GM10847 (cell line): ENCODE results near the gene KRTAP5-6.

Experiments
- POLR2A ChIP-seq: IDR thresholded peaks from 2 replicates; pipeline ENCODE4 v1.6.1; 2011; ENCODE audit not compliant: insufficient read length; ENCODE audit errors: extremely low read depth

Gene KRTAP5-6

DNA sequence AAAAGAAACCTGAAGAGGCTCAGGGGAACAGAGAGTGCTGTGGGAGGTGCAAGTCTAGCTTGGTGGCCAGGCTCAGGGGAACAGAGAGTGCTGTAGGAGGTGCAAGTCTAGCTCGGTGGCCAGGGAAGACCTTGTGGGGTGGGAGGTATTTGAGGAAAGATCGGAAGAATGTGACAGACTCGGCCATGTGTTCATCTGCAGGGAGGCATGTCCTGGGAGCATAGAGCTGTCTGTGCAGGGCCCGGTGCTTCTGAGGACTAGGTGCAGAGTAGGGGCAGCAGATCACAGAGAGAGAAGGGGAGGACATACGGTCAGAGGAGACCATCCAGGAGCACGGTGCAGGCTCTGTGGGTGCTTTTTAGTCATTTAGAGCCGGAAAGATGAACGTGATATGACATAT, 42.6 kb downstream of the KRTAP5-6 start:
- TF ChIP-seq POLR2A = no peak

DNA sequence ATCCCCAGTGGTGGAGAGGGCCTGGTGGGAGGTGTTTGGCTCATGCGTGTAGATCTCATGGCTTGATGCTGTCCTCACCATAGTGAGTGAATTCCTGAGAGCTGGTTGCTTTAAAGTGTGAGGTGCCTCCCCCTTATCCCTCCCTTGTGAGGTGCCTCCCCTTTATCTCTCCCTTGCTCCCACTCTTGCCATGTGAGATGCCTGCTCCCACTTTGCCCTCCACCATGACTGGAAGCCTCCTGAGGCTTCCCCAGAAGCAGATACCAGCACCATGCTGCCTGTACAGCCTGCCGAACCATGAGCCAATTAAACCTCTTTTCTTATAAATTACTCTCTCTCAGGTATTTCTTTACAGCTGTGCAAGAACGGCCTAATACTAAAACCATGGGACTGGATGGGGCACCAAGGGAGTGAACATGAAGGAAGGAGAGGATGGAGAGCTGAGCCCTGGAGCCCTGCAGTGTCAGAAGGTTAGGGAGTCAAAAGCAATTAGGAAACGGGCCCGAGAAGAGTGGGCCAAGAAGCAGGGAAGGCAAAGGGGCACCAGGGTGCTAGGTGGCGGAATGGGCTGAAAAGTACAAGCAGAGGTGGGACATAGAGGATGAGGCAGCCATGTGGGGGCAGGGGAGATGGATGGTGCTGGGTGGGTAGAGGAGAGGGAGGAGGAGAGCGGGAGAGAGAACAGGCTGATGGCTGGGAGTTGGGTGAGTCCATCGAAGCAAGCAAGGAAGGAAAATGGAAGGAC, 44.0 kb downstream of the KRTAP5-6 start:
- TF ChIP-seq POLR2A = no peak

- TF ChIP-seq POLR2A = no peak
These were observed 44.7 kb downstream of the KRTAP5-6 start for GRCh38 chr11:1741741-1742140.

GRCh38 chr11:1742371-1742770, 45.4 kb downstream of the KRTAP5-6 start:
- no peak for TF ChIP-seq POLR2A

- no peak for TF ChIP-seq POLR2A
These were observed 46.0 kb downstream of the KRTAP5-6 start for GRCh38 chr11:1742869-1743584.

- no peak for TF ChIP-seq POLR2A
These were observed 46.7 kb downstream of the KRTAP5-6 start for GRCh38 chr11:1743585-1744136.

GRCh38 chr11:1744137-1744886, 47.3 kb downstream of the KRTAP5-6 start:
- no peak for TF ChIP-seq POLR2A

- TF ChIP-seq POLR2A = no peak
These were observed 48.1 kb downstream of the KRTAP5-6 start for GRCh38 chr11:1744891-1745700.

DNA sequence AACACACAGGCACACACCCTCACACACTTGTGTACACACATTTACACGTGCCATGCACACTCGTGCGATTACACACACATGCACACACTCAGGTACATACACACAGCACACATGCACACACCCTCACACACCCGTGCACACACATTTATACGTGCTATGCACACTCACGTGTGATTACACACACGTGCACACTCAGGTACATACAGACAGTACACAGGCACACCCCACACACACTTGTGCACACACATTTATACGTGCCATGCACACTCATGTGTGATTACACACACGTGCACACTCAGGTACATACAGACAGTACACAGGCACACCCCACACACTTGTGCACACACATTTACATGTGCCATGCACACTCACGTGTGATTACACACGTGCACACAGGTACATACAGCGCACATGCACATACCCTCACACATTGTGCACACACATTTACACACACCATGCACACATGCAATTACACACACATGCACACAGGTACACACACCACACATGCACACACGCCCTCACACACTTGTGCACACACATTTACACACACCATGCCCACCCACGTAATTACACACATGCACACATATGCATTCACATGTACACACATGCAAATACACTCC, 48.8 kb downstream of the KRTAP5-6 start:
- TF ChIP-seq POLR2A = no peak

- TF ChIP-seq POLR2A = no peak
These were observed 49.5 kb downstream of the KRTAP5-6 start for GRCh38 chr11:1746511-1746931.

DNA sequence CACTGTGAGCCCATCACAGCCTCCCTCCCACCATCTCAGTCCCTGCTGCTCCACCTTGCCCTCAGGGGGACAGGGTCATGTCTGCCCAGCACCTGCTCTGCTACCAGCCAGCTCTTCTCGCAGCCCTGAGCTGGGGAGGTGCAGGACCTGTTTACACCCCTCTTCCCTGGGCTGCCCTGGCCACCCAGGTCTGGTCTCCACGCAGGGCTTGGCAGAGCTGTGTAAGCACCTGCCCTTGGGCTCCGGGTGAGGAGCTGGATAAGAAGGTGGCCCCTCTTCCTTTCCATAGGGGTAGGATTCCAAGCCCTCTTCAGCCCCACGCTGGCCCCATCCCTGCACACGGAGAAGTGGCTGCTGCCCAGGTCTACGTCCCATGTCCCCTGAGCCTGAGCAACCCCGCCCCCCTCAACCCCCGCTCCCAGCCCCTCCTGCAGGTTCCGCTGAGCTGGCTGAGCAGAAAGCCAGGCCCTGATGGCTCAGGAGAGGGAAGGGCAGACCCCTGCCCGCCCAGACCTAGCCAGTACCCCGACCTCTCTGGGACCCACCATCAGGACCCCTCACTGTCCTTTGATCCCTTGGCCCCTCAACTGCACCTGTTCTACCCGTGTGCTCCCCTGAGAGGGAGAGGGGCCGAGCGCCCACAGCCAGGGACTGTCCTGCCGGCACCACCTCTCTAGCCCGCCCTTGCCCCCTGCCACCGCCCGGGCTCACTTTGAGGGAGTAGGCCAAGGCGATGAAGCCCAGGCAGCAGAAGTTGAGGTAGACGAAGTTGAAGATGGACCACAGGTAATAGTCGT, 50.2 kb downstream of the KRTAP5-6 start:
- TF ChIP-seq POLR2A = no peak
